Measurements from ENCODE around the gene GPR162.

DNA sequence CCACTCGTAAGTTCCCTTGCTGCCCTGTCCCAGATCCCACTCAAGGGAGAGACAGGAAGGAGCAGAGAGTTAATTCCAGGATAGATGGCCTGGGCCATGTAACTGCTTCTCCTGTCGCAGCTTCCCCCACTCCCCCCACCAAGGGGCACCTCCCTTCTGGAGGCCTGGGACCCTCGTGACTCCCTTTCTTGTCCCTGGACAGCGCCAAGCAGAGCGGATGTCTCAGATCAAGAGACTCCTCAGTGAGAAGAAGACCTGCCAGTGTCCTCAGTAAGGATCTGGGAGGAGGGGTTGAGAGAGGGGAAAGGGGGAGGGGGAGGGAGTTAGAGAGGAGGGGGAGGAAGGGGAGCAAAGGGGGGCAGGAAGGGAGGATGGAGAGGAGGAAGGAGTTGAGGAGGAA is 3.0 kb upstream of the GPR162 start:
- TF ChIP-seq CEBPB (IDR thresholded peaks at IDR 0.05), result no peak
- TF ChIP-seq TAF1 (IDR thresholded peaks at IDR 0.05; ENCODE audit: low read depth), result no peak
- TF ChIP-seq, protein P1, sequence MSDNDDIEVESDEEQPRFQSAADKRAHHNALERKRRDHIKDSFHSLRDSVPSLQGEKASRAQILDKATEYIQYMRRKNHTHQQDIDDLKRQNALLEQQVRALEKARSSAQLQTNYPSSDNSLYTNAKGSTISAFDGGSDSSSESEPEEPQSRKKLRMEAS (IDR thresholded peaks at IDR 0.05), result no peak
- TF ChIP-seq EP300 (IDR thresholded peaks at IDR 0.05; ENCODE audit: borderline replicate concordance), result no peak
- TF ChIP-seq ZBTB7A (IDR thresholded peaks at IDR 0.05; ENCODE audit: low read depth), result no peak
- TF ChIP-seq, protein P2, sequence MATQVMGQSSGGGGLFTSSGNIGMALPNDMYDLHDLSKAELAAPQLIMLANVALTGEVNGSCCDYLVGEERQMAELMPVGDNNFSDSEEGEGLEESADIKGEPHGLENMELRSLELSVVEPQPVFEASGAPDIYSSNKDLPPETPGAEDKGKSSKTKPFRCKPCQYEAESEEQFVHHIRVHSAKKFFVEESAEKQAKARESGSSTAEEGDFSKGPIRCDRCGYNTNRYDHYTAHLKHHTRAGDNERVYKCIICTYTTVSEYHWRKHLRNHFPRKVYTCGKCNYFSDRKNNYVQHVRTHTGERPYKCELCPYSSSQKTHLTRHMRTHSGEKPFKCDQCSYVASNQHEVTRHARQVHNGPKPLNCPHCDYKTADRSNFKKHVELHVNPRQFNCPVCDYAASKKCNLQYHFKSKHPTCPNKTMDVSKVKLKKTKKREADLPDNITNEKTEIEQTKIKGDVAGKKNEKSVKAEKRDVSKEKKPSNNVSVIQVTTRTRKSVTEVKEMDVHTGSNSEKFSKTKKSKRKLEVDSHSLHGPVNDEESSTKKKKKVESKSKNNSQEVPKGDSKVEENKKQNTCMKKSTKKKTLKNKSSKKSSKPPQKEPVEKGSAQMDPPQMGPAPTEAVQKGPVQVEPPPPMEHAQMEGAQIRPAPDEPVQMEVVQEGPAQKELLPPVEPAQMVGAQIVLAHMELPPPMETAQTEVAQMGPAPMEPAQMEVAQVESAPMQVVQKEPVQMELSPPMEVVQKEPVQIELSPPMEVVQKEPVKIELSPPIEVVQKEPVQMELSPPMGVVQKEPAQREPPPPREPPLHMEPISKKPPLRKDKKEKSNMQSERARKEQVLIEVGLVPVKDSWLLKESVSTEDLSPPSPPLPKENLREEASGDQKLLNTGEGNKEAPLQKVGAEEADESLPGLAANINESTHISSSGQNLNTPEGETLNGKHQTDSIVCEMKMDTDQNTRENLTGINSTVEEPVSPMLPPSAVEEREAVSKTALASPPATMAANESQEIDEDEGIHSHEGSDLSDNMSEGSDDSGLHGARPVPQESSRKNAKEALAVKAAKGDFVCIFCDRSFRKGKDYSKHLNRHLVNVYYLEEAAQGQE (IDR thresholded peaks at IDR 0.05; ENCODE audit: low read depth), result no peak
- TF ChIP-seq, protein P3, sequence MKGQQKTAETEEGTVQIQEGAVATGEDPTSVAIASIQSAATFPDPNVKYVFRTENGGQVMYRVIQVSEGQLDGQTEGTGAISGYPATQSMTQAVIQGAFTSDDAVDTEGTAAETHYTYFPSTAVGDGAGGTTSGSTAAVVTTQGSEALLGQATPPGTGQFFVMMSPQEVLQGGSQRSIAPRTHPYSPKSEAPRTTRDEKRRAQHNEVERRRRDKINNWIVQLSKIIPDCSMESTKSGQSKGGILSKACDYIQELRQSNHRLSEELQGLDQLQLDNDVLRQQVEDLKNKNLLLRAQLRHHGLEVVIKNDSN (IDR thresholded peaks at IDR 0.05), result no peak
- no peak for TF ChIP-seq RAD21 (IDR thresholded peaks at IDR 0.05; ENCODE audit: low read depth)
- no peak for TF ChIP-seq TCF12 (IDR thresholded peaks at IDR 0.05; ENCODE audit: low read depth)
- TF ChIP-seq YY1 (IDR thresholded peaks at IDR 0.05; ENCODE audit: low read depth), result no peak
- no peak for TF ChIP-seq NFIC (IDR thresholded peaks at IDR 0.05)
- no peak for TF ChIP-seq FOXM1 (IDR thresholded peaks at IDR 0.05; ENCODE audit: borderline replicate concordance, low read depth)
- TF ChIP-seq EGR1 (IDR thresholded peaks at IDR 0.05), result no peak
